IMR-90 (cell line): ENCODE data around the gene BDNF. TPM values are rescaled to one million over a fixed set of nuclear protein-coding genes. Genes with fewer than 3 reads are reported as not detected.

Experiments used
- ATAC-seq: fragments of 200-7000 bp; cut with Tn5 transposase; 2 replicates; pipeline ENCODE4 v1.9.1; 2020; ENCODE audit warnings: low read depth, mild to moderate bottlenecking, moderate library complexity
- BruUV-seq: library from RNA; stranded (reverse); fragments of 400-500 nt; replicated peaks from 2 replicates; lab custom pipeline; 2021; lab: Mats Ljungman, UMichigan
- CTCF ChIA-PET: fragments of 300-600 bp; formaldehyde crosslinking; extraction: SDS; loops from one replicate; lab custom pipeline; 2021; ENCODE audit warnings: antibody characterized with exemption; lab: Yijun Ruan, JAX
- POLR2A ChIA-PET: fragments of 300-600 bp; sonication (Branson Sonifier 250); formaldehyde crosslinking; loops from one replicate; lab custom pipeline; 2022; ENCODE audit warnings: antibody characterized with exemption; ENCODE audit not compliant: unreplicated experiment; lab: Charles Lee
- DNase-seq: peaks from one replicate; pipeline ENCODE4 v3.0.0; 2013
- H2AFZ ChIP-seq: replicated peaks from 2 replicates; pipeline ENCODE3; 2013; ENCODE audit warnings: low read length, mild to moderate bottlenecking; ENCODE audit not compliant: poor library complexity
- H2AK5ac ChIP-seq: 2 replicates; pipeline ENCODE4 v1.6.1; 2013; ENCODE audit warnings: low read depth, low read length, inconsistent platforms
- H2AK9ac ChIP-seq: replicated peaks from 2 replicates; pipeline ENCODE3; 2013; ENCODE audit warnings: mild to moderate bottlenecking, low read depth, low read length, moderate library complexity; ENCODE audit not compliant: poor library complexity
- H2BK120ac ChIP-seq: 2 replicates; pipeline ENCODE4 v1.6.1; 2013; ENCODE audit warnings: low read depth, low read length, inconsistent platforms
- H2BK15ac ChIP-seq: 3 replicates; pipeline ENCODE4 v1.6.1; 2013; ENCODE audit warnings: low read depth, low read length, inconsistent platforms
- H2BK20ac ChIP-seq: 2 replicates; pipeline ENCODE4 v1.6.1; 2013; ENCODE audit warnings: low read depth, mild to moderate bottlenecking, inconsistent platforms, low read length, moderate library complexity
- H2BK5ac ChIP-seq: 2 replicates; pipeline ENCODE4 v1.6.1; 2013; ENCODE audit warnings: mild to moderate bottlenecking, low read depth, low read length, inconsistent platforms; ENCODE audit not compliant: poor library complexity, severe bottlenecking
- H3K14ac ChIP-seq: replicated peaks from 2 replicates; pipeline ENCODE4 v1.6.1; 2013; ENCODE audit warnings: low read depth, low read length, inconsistent platforms
- H3K18ac ChIP-seq: 2 replicates; pipeline ENCODE4 v1.6.1; 2013; ENCODE audit warnings: low read depth, low read length, control low read depth
- H3K23ac ChIP-seq: 2 replicates; pipeline ENCODE4 v1.6.1; 2013; ENCODE audit warnings: low read depth, low read length, inconsistent platforms
- H3K27ac ChIP-seq: 2 replicates; pipeline ENCODE4 v1.5.1; 2013; ENCODE audit warnings: mild to moderate bottlenecking, control low read depth, low read length; ENCODE audit not compliant: insufficient read depth
- H3K27me3 ChIP-seq: 2 replicates; pipeline ENCODE4 v1.6.1; 2013; ENCODE audit warnings: low read length; ENCODE audit not compliant: control insufficient read depth, insufficient read depth
- H3K36me3 ChIP-seq: 2 replicates; pipeline ENCODE4 v1.6.1; 2013; ENCODE audit warnings: low read length, mixed read lengths; ENCODE audit not compliant: control insufficient read depth, insufficient read depth
- H3K4ac ChIP-seq: 2 replicates; pipeline ENCODE4 v1.6.1; 2013; ENCODE audit warnings: low read depth, low read length, inconsistent platforms
- H3K4me1 ChIP-seq: 2 replicates; pipeline ENCODE4 v1.6.1; 2013; ENCODE audit warnings: low read length, mixed read lengths; ENCODE audit not compliant: control insufficient read depth, insufficient read depth
- H3K4me2 ChIP-seq: 2 replicates; pipeline ENCODE4 v1.6.1; 2013; ENCODE audit warnings: low read depth, mild to moderate bottlenecking, control low read depth, low read length, moderate library complexity
- H3K4me3 ChIP-seq: 2 replicates; pipeline ENCODE4 v1.5.1; 2013; ENCODE audit warnings: low read depth, mild to moderate bottlenecking, control low read depth, low read length, moderate library complexity; ENCODE audit not compliant: insufficient read depth
- H3K56ac ChIP-seq: 2 replicates; pipeline ENCODE4 v1.6.1; 2013; ENCODE audit warnings: low read length, inconsistent platforms; ENCODE audit not compliant: insufficient read depth; ENCODE audit errors: extremely low read depth
- H3K79me1 ChIP-seq, 2 experiments: 2 replicates each; pipeline ENCODE4 v1.6.1; 2013; ENCODE audit warnings: low read length in 2 of 2, inconsistent platforms in 1 of 2, low read depth in 1 of 2
- H3K9ac ChIP-seq: 2 replicates; pipeline ENCODE4 v1.6.1; 2013; ENCODE audit warnings: low read depth, low read length, control low read depth
- H3K9me1 ChIP-seq: 2 replicates; pipeline ENCODE4 v1.6.1; 2013; ENCODE audit warnings: low read length, inconsistent platforms; ENCODE audit not compliant: insufficient read depth
- H3K9me3 ChIP-seq: 2 replicates; pipeline ENCODE4 v1.6.1; 2013; ENCODE audit warnings: low read length; ENCODE audit not compliant: control insufficient read depth, insufficient read depth
- H4K20me1 ChIP-seq: 2 replicates; pipeline ENCODE4 v1.6.1; 2013; ENCODE audit warnings: low read length, inconsistent platforms; ENCODE audit not compliant: insufficient read depth
- H4K5ac ChIP-seq: 2 replicates; pipeline ENCODE4 v1.6.1; 2013; ENCODE audit warnings: mild to moderate bottlenecking, low read depth, low read length, control low read depth
- H4K8ac ChIP-seq, 2 experiments: 2 replicates each; pipeline ENCODE4 v1.6.1; 2013; ENCODE audit warnings: low read depth in 2 of 2, low read length in 2 of 2, control low read depth in 1 of 2, inconsistent platforms in 1 of 2
- H4K91ac ChIP-seq: 2 replicates; pipeline ENCODE4 v1.6.1; 2013; ENCODE audit warnings: low read depth, low read length, inconsistent platforms; ENCODE audit not compliant: insufficient read depth
- MXI1 ChIP-seq: IDR thresholded peaks from 2 replicates; pipeline ENCODE4 v1.6.1; 2012; ENCODE audit warnings: low read depth, mild to moderate bottlenecking, low read length, moderate library complexity, borderline replicate concordance
- NFE2L2 ChIP-seq: fragments of 150-350 bp; IDR thresholded peaks from 2 replicates; pipeline ENCODE4 v1.6.1; 2016; ENCODE audit warnings: low read depth, mild to moderate bottlenecking, low read length
- POLR2A ChIP-seq: IDR thresholded peaks from 2 replicates; pipeline ENCODE4 v1.6.1; 2012; ENCODE audit warnings: mild to moderate bottlenecking, low read depth, low read length
- RCOR1 ChIP-seq: IDR thresholded peaks from 2 replicates; pipeline ENCODE4 v1.6.1; 2012; ENCODE audit warnings: mild to moderate bottlenecking, low read length, improper control_type of control experiment; ENCODE audit not compliant: insufficient replicate concordance
- RFX5 ChIP-seq: IDR thresholded peaks from 2 replicates; pipeline ENCODE4 v1.8.0; 2012; ENCODE audit warnings: low read depth, mild to moderate bottlenecking, low read length, moderate library complexity
- SMC3 ChIP-seq: fragments of 150-350 bp; IDR thresholded peaks from 2 replicates; pipeline ENCODE4 v1.6.1; 2016; ENCODE audit warnings: low read depth, mild to moderate bottlenecking, antibody characterized with exemption, low read length, moderate library complexity
- WGBS, 2 experiments: methylation state at CpG; one replicate each; pipeline versions ENCODE4 v1.1.5 to v1.1.7; 2013; ENCODE audit warnings: missing lambda C conversion rate in 2 of 2; ENCODE audit not compliant: insufficient read length in 1 of 2; ENCODE audit errors: extremely low coverage in 2 of 2; 5-methylcytosine and 5-hydroxymethylcytosine counted together
- dilution Hi-C: fragments of 300-500 bp; cut with HindIII; formaldehyde crosslinking; loops from one replicate; pipeline ENCODE4 v1.14.3; 2018; ENCODE audit warnings: low sequenced_read_pairs; ENCODE audit not compliant: unreplicated experiment
- in situ Hi-C: fragments of 300-500 bp; cut with MboI; formaldehyde crosslinking; loops from 3 replicates; pipeline ENCODE4 v1.14.3; 2019; ENCODE audit warnings: low sequenced_read_pairs, inconsistent platforms, mixed read lengths
- intact Hi-C: fragments of 100-400 bp; cut with micrococcal nuclease; formaldehyde crosslinking; loops from 2 replicates; pipeline ENCODE4 v1.10.0; 2022
- polyA plus RNA-seq, 3 experiments: library from polyadenylated mRNA; depleted of rRNA; stranded (reverse); fragments of >200 nt; gene quantifications; 2 replicates each; pipeline ENCODE4 v1.2.3, GENCODE V29; 2012; ENCODE audit warnings: low replicate concordance in 1 of 3
- total RNA-seq: library from RNA; depleted of rRNA; stranded (reverse); fragments of >200 nt; gene quantifications from 2 replicates; pipeline ENCODE4 v1.2.3, GENCODE V29; 2012

Gene BDNF
- total and polyA plus RNA-seq, 2 of the 4 experiments (the other 2 are of a cell fraction) = 94.8 to 152 TPM

DNA sequence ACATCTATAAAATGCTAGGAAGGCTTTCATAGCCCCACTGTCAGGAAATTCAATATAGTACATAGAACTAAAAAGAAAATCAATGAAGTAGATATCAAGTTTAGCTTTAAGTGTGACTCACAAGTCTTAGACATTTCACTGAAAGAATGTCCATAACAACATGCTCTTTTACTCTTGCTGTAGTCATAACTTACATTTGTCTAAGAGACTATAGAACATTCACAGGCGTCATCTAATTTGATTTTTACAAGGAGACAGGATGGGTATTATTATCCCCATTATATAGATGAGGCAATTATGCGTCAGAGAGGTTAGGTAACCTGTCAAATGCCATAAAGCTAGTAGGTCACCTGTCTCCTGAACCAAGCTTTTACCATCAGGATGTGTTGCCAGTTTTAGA lies 36.9 kb downstream of the BDNF start:
- H3K23ac ChIP-seq = 0 out of 2 replicates have a peak overlapping the region, but pooled peaks have one; percentile 54
- no peak overlapping the region for H2AK5ac ChIP-seq
- H2BK20ac ChIP-seq = no peak overlapping the region
- no peak overlapping the region; the same call in 1 of the 2 replicates for H3K14ac ChIP-seq
- no peak overlapping the region for H2BK120ac ChIP-seq
- H2AK9ac ChIP-seq = no peak overlapping the region
- H3K18ac ChIP-seq = no peak overlapping the region
- no peak overlapping the region for H3K56ac ChIP-seq
- dilution Hi-C loops = no loop called here
- peaks cover 96% of the 10 kb centered on the region for H4K20me1 ChIP-seq
- POLR2A ChIA-PET = no interaction called here
- H3K9ac ChIP-seq = no peak overlapping the region
- no peak overlapping the region for H4K8ac ChIP-seq
- peaks cover 22% of the 10 kb centered on the region for H3K4me1 ChIP-seq
- H3K27me3 ChIP-seq = no peaks in the 10 kb centered on the region
- H3K4me3 ChIP-seq = no peak overlapping the region
- ATAC-seq (peak; percentile 5), DNase-seq (no peak)
- peaks cover 0 to 51% of the 10 kb centered on the region in 2 experiments; a peak in 3 of 4 replicates for H3K79me1 ChIP-seq
- H3K27ac ChIP-seq = no peak overlapping the region
- no peak overlapping the region for H2BK15ac ChIP-seq
- intact Hi-C loops = no loop called here
- no peak for TF ChIP-seq SMC3
- no peak for TF ChIP-seq POLR2A
- no peak for TF ChIP-seq MXI1
- no peak for TF ChIP-seq RFX5
- TF ChIP-seq RCOR1 = no peak
- no peak for TF ChIP-seq NFE2L2
- peaks cover 31% of the 10 kb centered on the region for H3K9me1 ChIP-seq
- BruUV-seq = no TSS peak
- CTCF ChIA-PET = interaction anchor here (0.6 to 0.9 kb wide), 3 partner anchors 108 to 1811 kb away, joined by 3 to 9 read pairs (median 3); no protein-coding TSS in a partner anchor
- in situ Hi-C loops = no loop called here
- no peaks in the 10 kb centered on the region for H3K9me3 ChIP-seq
- no CpG with 5 or more reads among the region's 2 CpGs for WGBS, 2 experiments
- H3K36me3 ChIP-seq = peaks cover 29% of the 10 kb centered on the region
- H2AFZ ChIP-seq = no peak overlapping the region
- H2BK5ac ChIP-seq = peak overlapping the region; percentile 12
- peak overlapping the region; percentile 60; the same call in 1 of the 2 replicates for H3K4me2 ChIP-seq
- H4K5ac ChIP-seq = no peak overlapping the region
- no peak overlapping the region for H3K4ac ChIP-seq
- no peak overlapping the region for H4K91ac ChIP-seq
